ENCODE results near the gene ADAMTS6. TPM values are rescaled to one million over a fixed set of nuclear protein-coding genes. Genes with fewer than 3 reads are reported as not detected.

Gene ADAMTS6
- total and polyA plus RNA-seq, 2 experiments from 2014 or later: 3.4 to 21.0 TPM

- no peaks in the 10 kb centered on the region for H3K79me2 ChIP-seq
- no peak overlapping the region for H3K27ac ChIP-seq
- peaks cover 9% of the 10 kb centered on the region for H3K4me1 ChIP-seq (ENCODE audit: insufficient read depth)
- no peaks in the 10 kb centered on the region for H4K20me1 ChIP-seq (ENCODE audit: insufficient read depth, poor library complexity, severe bottlenecking)
- TF ChIP-seq EZH2 (IDR thresholded peaks at IDR 0.05; ENCODE audit: borderline replicate concordance) (no peak), EZH2phosphoT487 (IDR thresholded peaks at IDR 0.05; ENCODE audit: low read depth, severe bottlenecking, unreplicated experiment) (no peak)
- TF ChIP-seq, protein P1, sequence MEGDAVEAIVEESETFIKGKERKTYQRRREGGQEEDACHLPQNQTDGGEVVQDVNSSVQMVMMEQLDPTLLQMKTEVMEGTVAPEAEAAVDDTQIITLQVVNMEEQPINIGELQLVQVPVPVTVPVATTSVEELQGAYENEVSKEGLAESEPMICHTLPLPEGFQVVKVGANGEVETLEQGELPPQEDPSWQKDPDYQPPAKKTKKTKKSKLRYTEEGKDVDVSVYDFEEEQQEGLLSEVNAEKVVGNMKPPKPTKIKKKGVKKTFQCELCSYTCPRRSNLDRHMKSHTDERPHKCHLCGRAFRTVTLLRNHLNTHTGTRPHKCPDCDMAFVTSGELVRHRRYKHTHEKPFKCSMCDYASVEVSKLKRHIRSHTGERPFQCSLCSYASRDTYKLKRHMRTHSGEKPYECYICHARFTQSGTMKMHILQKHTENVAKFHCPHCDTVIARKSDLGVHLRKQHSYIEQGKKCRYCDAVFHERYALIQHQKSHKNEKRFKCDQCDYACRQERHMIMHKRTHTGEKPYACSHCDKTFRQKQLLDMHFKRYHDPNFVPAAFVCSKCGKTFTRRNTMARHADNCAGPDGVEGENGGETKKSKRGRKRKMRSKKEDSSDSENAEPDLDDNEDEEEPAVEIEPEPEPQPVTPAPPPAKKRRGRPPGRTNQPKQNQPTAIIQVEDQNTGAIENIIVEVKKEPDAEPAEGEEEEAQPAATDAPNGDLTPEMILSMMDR (IDR thresholded peaks at IDR 0.05; ENCODE audit: poor library complexity): no peak
- WGBS (ENCODE audit: low lambda C conversion rate, missing lambda C conversion rate): 85% methylated on average over 9 of the region's 9 CpGs
- no peak overlapping the region for H3K4me2 ChIP-seq
- no peak overlapping the region for H2AFZ ChIP-seq
- no peaks in the 10 kb centered on the region for H3K9me2 ChIP-seq (replicated peaks; ENCODE audit: insufficient read depth)
- no peak overlapping the region for H3K4me3 ChIP-seq
- no peaks in the 10 kb centered on the region for H3K9me3 ChIP-seq (ENCODE audit: low read depth)
- DNase-seq (ENCODE audit: low spot score): no peak
- H3K36me3 ChIP-seq (replicated peaks; ENCODE audit: insufficient read depth, low read depth): no peaks in the 10 kb centered on the region
- no peaks in the 10 kb centered on the region for H3K27me3 ChIP-seq
Observed at GRCh38 chr5:65144136-65144871, 337.4 kb downstream of the ADAMTS6 start.

GRCh38 chr5:65142511-65143011, 339.2 kb downstream of the ADAMTS6 start:
- Histone ChIP-seq H3K4me2 (peak overlapping the region; percentile 56), H3K27ac (peak overlapping the region; percentile 11), H3K27me3 (no peaks in the 10 kb centered on the region), H3K4me1 (ENCODE audit: insufficient read depth) (peaks cover 9% of the 10 kb centered on the region), H3K79me2 (no peaks in the 10 kb centered on the region), H3K36me3 (replicated peaks; ENCODE audit: insufficient read depth, low read depth) (no peaks in the 10 kb centered on the region), H2AFZ (no peak overlapping the region), H3K4me3 (no peak overlapping the region), H4K20me1 (ENCODE audit: insufficient read depth, poor library complexity, severe bottlenecking) (no peaks in the 10 kb centered on the region), H3K9me3 (ENCODE audit: low read depth) (no peaks in the 10 kb centered on the region), H3K9me2 (replicated peaks; ENCODE audit: insufficient read depth) (no peaks in the 10 kb centered on the region)
- WGBS (ENCODE audit: low lambda C conversion rate, missing lambda C conversion rate): 1% methylated on average over 3 of the region's 3 CpGs
- TF ChIP-seq EZH2 (IDR thresholded peaks at IDR 0.05; ENCODE audit: borderline replicate concordance): no peak
- TF ChIP-seq, protein P1 (IDR thresholded peaks at IDR 0.05; ENCODE audit: poor library complexity): no peak
- TF ChIP-seq EZH2phosphoT487 (IDR thresholded peaks at IDR 0.05; ENCODE audit: low read depth, severe bottlenecking, unreplicated experiment): no peak
- DNase-seq (ENCODE audit: low spot score): peak; percentile 22

GRCh38 chr5:65142016-65142415, 339.7 kb downstream of the ADAMTS6 start:
- DNase-seq (ENCODE audit: low spot score): no peak
- H3K4me2 ChIP-seq: peak overlapping the region; percentile 56
- no peaks in the 10 kb centered on the region for H3K36me3 ChIP-seq (replicated peaks; ENCODE audit: insufficient read depth, low read depth)
- H3K27me3 ChIP-seq: no peaks in the 10 kb centered on the region
- TF ChIP-seq EZH2phosphoT487 (IDR thresholded peaks at IDR 0.05; ENCODE audit: low read depth, severe bottlenecking, unreplicated experiment): no peak
- TF ChIP-seq EZH2 (IDR thresholded peaks at IDR 0.05; ENCODE audit: borderline replicate concordance): no peak
- TF ChIP-seq, protein P1 (IDR thresholded peaks at IDR 0.05; ENCODE audit: poor library complexity): no peak
- no peaks in the 10 kb centered on the region for H3K9me2 ChIP-seq (replicated peaks; ENCODE audit: insufficient read depth)
- no peaks in the 10 kb centered on the region for H4K20me1 ChIP-seq (ENCODE audit: insufficient read depth, poor library complexity, severe bottlenecking)
- no peak overlapping the region for H2AFZ ChIP-seq
- H3K4me3 ChIP-seq: no peak overlapping the region
- H3K27ac ChIP-seq: peak overlapping the region; percentile 11
- no peaks in the 10 kb centered on the region for H3K9me3 ChIP-seq (ENCODE audit: low read depth)
- H3K4me1 ChIP-seq (ENCODE audit: insufficient read depth): peaks cover 9% of the 10 kb centered on the region
- 39% methylated on average over 2 of the region's 2 CpGs for WGBS (ENCODE audit: low lambda C conversion rate, missing lambda C conversion rate)
- H3K79me2 ChIP-seq: no peaks in the 10 kb centered on the region

Data from hepatocyte (in vitro differentiated cells).